HFFc6 (cell line): ENCODE measurements around the gene TMCC1. TPM values are rescaled to one million over a fixed set of nuclear protein-coding genes. Genes with fewer than 3 reads are reported as not detected.

Source experiments
- DNase-seq: peaks from one replicate; pipeline ENCODE4 v3.0.0-alpha.2; 2018
- H3K27ac Mint-ChIP-seq: 2 replicates; pipeline ENCODE4 v1.8.0; 2020; ENCODE audit warnings: mild to moderate bottlenecking, mixed read lengths
- H3K27me3 Mint-ChIP-seq: 2 replicates; pipeline ENCODE4 v1.8.0; 2021; ENCODE audit warnings: mild to moderate bottlenecking, moderate library complexity, mixed read lengths; ENCODE audit not compliant: insufficient read depth
- H3K36me3 Mint-ChIP-seq: 2 replicates; pipeline ENCODE4 v1.8.0; 2021; ENCODE audit warnings: low read depth, mixed read lengths
- H3K4me1 Mint-ChIP-seq: 2 replicates; pipeline ENCODE4 v1.8.0; 2020; ENCODE audit warnings: low read depth, mixed read lengths
- H3K4me3 Mint-ChIP-seq: 2 replicates; pipeline ENCODE4 v1.8.0; 2020; ENCODE audit warnings: mild to moderate bottlenecking, moderate library complexity, mixed read lengths
- H3K9me3 Mint-ChIP-seq: 2 replicates; pipeline ENCODE4 v1.8.0; 2020; ENCODE audit warnings: mild to moderate bottlenecking, mixed read lengths
- total RNA-seq, 6 experiments: library from RNA; stranded (reverse); fragmentation: NEBNext Ultra II Directional; extraction: Animal tissue kit (Norgen Biotek cat#: 25700); gene quantifications; 2 replicates in 1 of 6; 3 replicates in 5 of 6; pipeline ENCODE4 v1.2.3, GENCODE V29; 2021
- TF ChIP-seq, protein P1 (sequence below): fragments of 200-600 bp; sonication (generic); IDR thresholded peaks from 2 replicates; pipeline ENCODE4 v1.5.0; 2021; ENCODE audit warnings: antibody characterized with exemption, mild to moderate bottlenecking

Gene TMCC1
- total RNA-seq, 6 experiments from 2014 or later = 14.3 to 20.8 (median 16.7) TPM

DNA sequence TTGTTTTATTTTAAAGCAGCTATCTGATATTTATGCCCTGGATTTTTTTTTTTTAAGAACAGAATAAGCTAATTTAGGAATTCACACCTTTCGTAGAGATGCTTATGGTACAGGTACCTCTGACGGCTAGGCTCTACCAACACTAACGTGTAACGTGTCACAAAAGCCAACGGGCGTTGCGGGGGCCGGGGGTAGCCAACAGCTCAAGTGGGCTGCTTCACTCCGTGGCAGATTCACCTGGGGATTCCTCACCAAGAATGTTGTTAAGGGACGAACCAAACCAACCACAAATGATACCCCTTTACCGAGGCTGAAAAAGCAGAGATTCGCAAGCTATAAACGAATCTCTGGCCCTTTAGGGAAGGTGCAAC lies 1.0 kb downstream of the TMCC1 start:
- Mint-ChIP-seq H3K27me3 (peaks cover 4% of the 10 kb centered on the region; the same call in 1 of the 2 replicates), H3K36me3 (peaks cover 17% of the 10 kb centered on the region), H3K4me1 (peaks cover 55% of the 10 kb centered on the region), H3K27ac (peak overlapping the region; percentile 76), H3K4me3 (peak overlapping the region; percentile 94), H3K9me3 (no peaks in the 10 kb centered on the region; the same call in 1 of the 2 replicates)
- TF ChIP-seq, protein P1, sequence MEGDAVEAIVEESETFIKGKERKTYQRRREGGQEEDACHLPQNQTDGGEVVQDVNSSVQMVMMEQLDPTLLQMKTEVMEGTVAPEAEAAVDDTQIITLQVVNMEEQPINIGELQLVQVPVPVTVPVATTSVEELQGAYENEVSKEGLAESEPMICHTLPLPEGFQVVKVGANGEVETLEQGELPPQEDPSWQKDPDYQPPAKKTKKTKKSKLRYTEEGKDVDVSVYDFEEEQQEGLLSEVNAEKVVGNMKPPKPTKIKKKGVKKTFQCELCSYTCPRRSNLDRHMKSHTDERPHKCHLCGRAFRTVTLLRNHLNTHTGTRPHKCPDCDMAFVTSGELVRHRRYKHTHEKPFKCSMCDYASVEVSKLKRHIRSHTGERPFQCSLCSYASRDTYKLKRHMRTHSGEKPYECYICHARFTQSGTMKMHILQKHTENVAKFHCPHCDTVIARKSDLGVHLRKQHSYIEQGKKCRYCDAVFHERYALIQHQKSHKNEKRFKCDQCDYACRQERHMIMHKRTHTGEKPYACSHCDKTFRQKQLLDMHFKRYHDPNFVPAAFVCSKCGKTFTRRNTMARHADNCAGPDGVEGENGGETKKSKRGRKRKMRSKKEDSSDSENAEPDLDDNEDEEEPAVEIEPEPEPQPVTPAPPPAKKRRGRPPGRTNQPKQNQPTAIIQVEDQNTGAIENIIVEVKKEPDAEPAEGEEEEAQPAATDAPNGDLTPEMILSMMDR = no peak
- DNase-seq = no peak

DNA sequence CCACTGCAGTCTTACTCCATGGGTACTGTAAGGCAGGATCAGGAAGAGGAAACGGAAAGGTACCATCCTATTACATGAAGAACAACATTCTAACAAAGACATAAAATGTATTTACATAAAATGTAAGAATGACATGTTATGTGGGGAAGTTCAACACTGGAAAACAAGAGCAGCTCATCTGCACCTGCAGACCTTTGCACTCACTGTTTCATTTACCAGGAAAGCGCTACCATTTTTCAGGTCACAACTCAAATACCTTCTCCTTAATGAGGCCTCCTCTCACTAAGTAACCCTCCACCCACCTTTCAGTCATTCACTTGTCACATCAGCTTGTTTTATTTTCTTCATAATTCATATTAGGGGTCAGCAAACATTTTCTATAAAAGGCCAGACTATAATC lies 2.6 kb downstream of the TMCC1 start:
- no peak overlapping the region for H3K27ac Mint-ChIP-seq
- H3K4me3 Mint-ChIP-seq = no peak overlapping the region
- TF ChIP-seq, protein P1 = no peak
- peaks cover 4% of the 10 kb centered on the region; the same call in 1 of the 2 replicates for H3K27me3 Mint-ChIP-seq
- peaks cover 11% of the 10 kb centered on the region for H3K36me3 Mint-ChIP-seq
- peaks cover 56% of the 10 kb centered on the region for H3K4me1 Mint-ChIP-seq
- no peaks in the 10 kb centered on the region; the same call in 1 of the 2 replicates for H3K9me3 Mint-ChIP-seq
- DNase-seq = no peak

DNA sequence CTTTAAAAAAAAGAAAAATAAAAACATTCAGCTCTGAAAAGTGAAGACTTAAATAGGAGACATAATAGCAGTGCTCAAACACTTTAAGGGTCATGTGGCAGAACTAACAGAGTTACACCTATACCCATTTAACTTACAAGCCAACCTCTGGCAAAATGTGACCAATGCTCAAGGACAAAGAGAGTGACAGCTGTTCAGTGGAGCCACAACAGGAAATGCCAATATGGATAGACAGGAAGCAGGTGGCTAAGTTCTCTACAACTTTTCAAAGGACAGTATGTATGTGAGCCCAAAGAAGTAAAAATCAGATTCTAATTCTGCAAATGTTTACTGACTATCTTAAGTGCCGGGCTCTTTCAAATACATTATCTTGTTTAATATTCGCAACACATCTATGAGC lies 3.4 kb downstream of the TMCC1 start:
- TF ChIP-seq, protein P1 = no peak
- Mint-ChIP-seq H3K9me3 (no peaks in the 10 kb centered on the region; the same call in 1 of the 2 replicates), H3K4me3 (no peak overlapping the region), H3K36me3 (peaks cover 11% of the 10 kb centered on the region), H3K4me1 (peaks cover 56% of the 10 kb centered on the region), H3K27me3 (peaks cover 4% of the 10 kb centered on the region; the same call in 1 of the 2 replicates), H3K27ac (no peak overlapping the region)
- no peak for DNase-seq

DNA sequence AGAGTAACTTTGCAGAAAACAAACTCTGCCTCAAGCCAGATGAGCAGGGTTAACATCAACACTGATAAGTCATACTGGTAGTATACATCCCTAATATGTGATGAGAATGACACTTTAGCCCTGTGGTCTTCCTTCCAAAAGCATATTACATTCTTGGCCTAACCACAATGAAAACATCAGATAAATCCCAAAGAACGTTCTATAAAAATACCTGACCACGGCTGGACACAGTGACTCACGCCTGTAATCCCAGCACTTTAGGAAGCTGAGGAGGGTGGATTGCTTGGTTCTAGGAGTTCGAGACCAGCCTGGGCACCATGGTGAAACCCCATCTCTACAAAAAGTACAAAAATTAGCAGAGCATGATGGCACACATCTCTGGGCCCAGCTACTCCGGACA lies 4.7 kb downstream of the TMCC1 start:
- TF ChIP-seq, protein P1 = no peak
- H3K4me1 Mint-ChIP-seq = peaks cover 48% of the 10 kb centered on the region
- H3K27me3 Mint-ChIP-seq = peaks cover 4% of the 10 kb centered on the region; the same call in 1 of the 2 replicates
- H3K4me3 Mint-ChIP-seq = 0 out of 2 replicates have a peak overlapping the region, but pooled peaks have one; percentile 25
- H3K9me3 Mint-ChIP-seq = no peaks in the 10 kb centered on the region; the same call in 1 of the 2 replicates
- H3K36me3 Mint-ChIP-seq = peaks cover 5% of the 10 kb centered on the region
- peak; percentile 97 for DNase-seq
- H3K27ac Mint-ChIP-seq = peak overlapping the region; percentile 48; the same call in 1 of the 2 replicates

DNA sequence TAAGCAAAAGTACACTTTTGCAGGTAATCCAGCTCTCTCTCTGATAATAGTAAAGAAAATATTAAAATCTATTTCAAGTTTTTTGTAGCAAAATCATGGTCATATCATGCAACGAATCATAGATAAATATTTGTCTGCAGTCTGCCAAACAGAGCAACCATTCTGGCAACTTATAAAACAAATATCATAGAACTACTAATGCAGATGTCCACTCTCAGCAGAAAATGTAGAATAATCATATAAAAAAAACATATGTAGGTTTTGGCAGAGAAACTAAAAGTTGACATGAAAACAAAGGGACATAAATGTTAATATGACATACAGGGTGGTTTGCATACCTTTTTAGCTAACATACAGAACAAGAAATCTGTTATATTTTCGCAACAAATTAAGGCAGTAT lies 12.2 kb downstream of the TMCC1 start:
- Mint-ChIP-seq H3K36me3 (peaks cover 34% of the 10 kb centered on the region), H3K27me3 (no peaks in the 10 kb centered on the region)
- TF ChIP-seq, protein P1 = no peak

More for the DNA sequence above, 12.2 kb downstream of the TMCC1 start:
- Mint-ChIP-seq H3K9me3 (no peaks in the 10 kb centered on the region), H3K4me1 (no peaks in the 10 kb centered on the region), H3K27ac (no peak overlapping the region), H3K4me3 (no peak overlapping the region)
- no peak for DNase-seq
